GM12801 (cell line): ENCODE results near the gene MAN2C1.

ENCODE experiments used
- TF ChIP-seq, protein P1 (sequence below): IDR thresholded peaks from one replicate; pipeline ENCODE4 v1.5.1; 2011; ENCODE audit warnings: control low read depth; ENCODE audit not compliant: insufficient read length; ENCODE audit errors: extremely low read depth

The MAN2C1 gene

DNA sequence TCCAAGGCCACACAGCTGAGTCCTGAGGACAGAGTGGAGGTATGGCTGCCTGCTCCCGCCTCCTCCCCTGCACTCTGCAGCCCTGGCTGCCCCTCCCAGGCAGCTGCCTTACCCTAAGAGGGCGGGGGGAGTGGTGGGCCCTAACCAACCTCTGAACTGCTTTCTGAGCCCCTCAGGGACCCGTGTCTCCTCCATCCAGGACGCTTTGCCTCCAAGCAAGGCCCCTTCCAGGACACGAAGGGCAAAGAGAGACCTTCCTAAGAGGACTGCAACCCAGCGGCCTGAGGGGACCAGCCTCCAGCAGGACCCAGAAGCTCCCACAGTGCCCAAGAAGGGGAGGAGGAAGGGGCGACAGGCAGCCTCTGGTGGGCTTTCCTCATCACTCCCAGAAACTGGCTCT is 14.0 kb downstream of the MAN2C1 start:
- TF ChIP-seq, protein P1, sequence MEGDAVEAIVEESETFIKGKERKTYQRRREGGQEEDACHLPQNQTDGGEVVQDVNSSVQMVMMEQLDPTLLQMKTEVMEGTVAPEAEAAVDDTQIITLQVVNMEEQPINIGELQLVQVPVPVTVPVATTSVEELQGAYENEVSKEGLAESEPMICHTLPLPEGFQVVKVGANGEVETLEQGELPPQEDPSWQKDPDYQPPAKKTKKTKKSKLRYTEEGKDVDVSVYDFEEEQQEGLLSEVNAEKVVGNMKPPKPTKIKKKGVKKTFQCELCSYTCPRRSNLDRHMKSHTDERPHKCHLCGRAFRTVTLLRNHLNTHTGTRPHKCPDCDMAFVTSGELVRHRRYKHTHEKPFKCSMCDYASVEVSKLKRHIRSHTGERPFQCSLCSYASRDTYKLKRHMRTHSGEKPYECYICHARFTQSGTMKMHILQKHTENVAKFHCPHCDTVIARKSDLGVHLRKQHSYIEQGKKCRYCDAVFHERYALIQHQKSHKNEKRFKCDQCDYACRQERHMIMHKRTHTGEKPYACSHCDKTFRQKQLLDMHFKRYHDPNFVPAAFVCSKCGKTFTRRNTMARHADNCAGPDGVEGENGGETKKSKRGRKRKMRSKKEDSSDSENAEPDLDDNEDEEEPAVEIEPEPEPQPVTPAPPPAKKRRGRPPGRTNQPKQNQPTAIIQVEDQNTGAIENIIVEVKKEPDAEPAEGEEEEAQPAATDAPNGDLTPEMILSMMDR: no peak

DNA sequence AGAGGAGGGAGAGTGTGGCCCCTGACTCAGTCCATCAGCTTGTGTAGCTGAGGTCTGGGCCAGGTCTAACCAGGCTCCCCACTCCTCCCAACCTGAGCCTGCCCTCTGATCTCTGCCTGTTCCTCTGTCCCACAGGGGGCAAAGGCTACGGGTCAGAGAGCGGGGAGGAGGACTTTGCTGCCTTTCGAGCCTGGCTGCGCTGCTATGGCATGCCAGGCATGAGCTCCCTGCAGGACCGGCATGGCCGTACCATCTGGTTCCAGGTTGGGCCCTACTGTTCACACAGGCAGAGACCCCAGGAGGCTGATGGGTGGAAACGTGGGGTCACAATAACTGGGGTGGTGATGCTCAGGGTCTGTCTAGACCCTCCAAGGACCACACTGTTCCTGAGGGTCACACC is 14.8 kb downstream of the MAN2C1 start:
- TF ChIP-seq, protein P1: no peak

DNA sequence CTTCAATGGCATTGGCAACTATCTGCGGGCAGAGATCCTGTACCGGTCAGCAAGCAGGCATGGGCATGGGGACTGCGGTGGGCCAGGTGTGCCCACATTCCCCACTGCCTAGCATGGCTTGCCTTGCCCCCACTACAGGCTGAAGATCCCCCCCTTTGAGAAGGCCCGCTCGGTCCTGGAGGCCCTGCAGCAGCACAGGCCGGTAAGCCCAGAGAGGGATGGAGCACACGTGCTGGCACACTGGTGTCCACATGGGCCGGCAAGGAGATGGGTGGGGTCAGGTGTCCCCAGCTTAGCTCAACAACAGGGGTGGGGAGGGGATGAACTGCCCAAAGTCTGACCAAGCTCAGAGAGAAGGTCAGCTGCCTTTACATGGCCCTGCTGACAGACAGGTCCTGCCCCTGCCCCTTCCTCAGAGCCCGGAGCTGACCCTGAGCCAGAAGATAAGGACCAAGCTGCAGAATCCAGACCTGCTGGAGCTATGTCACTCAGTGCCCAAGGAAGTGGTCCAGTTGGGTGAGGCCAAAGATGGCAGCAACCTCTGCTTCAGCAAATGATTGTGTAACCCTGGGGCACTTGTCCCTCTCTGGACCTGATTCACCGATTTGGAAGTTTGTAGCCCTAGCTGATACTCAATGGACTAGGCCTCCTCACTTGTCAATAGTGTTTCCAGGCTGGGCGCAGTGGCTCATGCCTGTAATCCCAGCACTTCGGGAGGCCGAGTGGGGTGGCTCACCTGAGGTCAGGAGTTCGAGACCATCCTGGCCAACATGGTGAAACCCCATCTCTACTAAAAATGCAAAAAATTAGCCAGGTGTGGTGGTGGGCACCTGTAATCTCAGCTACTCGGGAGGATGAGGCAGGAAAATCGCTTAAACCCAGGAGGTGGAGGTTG is 16.0 kb downstream of the MAN2C1 start:
- TF ChIP-seq, protein P1: no peak

DNA sequence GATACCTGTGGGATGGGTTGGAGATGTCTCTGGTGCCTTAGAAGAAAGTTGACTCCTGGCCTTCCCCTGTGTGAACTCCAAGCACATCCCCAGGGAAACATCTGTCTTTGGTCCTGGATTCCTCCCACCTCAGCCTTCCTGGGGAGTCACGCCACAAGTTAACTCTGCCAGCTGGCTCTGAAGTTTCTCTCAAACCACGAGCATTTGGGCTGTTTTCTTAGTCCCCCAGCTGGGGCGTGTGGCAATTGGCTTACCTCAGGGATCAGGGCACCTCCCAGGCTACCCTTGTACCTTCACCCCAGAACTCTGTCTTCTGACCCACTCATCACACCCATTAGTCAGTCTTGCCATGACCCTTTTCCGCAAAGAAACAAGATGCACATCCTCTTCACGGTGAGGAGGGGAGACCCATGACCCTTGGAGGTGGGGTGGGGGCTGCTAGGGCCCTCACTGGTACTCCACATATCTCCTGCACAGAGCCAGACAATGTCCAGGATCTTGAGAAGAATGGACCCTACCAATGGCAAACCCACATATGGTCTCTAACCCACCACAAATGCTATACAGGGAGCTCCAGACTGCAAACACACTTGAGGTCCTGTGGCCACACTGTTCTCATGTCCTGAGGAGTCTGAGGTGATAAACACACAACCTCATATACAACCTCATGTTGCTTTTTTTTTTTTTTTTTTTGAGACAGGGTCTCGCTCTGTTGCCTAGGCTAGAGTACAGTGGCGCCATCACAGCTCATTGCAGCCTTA is 17.6 kb downstream of the MAN2C1 start:
- TF ChIP-seq, protein P1: no peak

DNA sequence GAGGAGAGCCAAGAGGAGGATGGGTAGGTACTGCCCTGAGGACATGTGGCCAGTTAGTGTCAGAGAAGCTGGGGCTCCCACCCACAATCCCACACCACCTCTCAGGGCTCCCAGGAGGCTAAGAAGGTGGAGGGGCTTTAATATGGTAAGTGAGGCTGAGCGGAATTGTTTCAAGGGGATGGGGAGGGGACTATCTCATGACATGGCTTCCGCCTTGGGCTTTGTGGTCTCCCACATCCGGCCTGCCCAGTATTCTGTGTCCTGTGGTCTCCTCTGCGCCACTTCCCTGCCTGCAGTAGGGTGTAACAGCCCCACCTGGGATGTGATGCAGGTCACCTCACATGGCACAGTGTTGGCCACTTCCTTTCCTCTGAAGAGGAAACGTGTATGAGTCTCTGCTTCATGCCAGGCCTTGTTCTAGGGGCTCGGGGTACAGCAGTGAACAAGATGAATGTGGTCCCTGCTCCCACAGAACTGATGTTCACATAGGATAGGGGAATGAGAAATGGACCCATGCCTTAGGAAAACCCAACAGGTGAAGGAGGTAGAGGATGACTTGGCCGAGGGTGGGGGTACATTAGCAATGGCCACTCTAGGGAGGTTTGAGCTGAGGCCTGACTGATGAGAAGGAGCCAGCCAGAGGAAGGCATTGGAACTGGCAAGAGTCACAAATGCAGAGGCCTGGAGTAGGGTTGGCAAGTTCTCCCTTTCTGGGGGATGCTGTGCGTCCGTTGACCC is 18.4 kb downstream of the MAN2C1 start:
- TF ChIP-seq, protein P1: no peak

DNA sequence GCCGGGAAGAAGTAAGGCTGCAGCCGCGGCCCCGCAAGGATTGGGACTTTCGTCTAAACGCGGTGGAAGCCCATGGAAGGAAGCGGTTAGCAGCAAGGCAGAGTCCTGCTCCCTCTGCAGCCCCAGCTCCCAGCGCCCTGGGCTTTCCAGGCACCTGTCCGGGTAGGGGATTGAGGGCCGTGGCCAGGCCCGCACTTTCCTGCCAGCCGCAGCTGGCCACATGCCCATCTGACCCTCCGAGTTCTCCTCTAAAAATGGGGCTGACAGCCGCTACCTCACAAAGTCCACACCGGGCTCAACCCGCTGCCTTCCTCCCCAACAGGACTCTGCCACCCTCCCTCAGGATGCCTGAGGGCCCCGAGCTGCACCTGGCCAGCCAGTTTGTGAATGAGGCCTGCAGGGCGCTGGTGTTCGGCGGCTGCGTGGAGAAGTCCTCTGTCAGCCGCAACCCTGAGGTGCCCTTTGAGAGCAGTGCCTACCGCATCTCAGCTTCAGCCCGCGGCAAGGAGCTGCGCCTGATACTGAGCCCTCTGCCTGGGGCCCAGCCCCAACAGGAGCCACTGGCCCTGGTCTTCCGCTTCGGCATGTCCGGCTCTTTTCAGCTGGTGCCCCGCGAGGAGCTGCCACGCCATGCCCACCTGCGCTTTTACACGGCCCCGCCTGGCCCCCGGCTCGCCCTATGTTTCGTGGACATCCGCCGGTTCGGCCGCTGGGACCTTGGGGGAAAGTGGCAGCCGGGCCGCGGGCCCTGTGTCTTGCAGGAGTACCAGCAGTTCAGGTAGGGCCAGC is 19.7 kb downstream of the MAN2C1 start:
- TF ChIP-seq, protein P1: no peak
